DMS53 treated with DMSO at 0.1 percent for 48 hours (cell line): Measurements from ENCODE around the gene C11orf21.
"Not testable (repeated sequence)": the region's sequence is repeated elsewhere in the genome, so short reads cannot be mapped to it uniquely, and the experiment has no call there.

ENCODE experiments used
- DNase-seq: peaks from one replicate; lab custom pipeline; 2025; ENCODE audit not compliant: unreplicated experiment; lab: John Stamatoyannopoulos, UW

C11orf21 gene

GRCh38 chr11:2298131-2298794 lies 3.5 kb downstream of the C11orf21 start:
- no peak for DNase-seq

- DNase-seq, result no peak
Measured at GRCh38 chr11:2297623-2298030, 4.1 kb downstream of the C11orf21 start.

DNA sequence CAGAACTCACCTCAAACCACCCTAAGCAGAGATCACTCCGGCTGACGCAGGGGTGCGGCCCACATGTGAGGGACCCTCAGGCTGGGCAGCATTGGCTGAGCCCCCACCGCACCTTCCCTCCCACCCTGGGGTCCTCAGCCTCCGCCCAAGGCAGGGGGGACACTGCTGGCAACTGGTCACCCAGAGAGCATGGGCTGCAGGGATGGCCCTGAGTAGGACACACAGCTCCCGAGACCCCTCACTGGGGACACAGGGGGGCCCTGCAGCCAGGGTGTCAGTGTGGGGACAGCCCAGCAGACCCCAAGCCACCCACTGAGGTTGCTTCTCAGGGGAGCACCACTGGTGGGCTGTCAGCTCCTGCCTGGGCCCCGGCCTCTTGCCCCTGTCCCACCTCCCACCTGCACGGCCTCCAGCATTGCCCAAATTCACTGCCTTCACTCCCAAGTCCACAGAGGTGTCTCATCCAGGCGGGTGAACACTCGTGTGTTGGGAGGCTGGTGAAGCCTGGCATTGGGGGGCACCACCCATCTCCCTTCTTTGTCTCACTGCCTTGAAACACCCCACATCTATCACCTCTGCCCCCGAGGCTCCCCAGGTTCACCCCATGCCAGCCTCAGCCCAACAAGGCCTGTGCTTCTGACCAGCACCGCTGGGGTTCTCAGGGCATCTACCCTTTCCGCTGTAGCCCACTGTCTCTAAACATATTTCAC lies 4.7 kb downstream of the C11orf21 start:
- DNase-seq, result no peak

DNA sequence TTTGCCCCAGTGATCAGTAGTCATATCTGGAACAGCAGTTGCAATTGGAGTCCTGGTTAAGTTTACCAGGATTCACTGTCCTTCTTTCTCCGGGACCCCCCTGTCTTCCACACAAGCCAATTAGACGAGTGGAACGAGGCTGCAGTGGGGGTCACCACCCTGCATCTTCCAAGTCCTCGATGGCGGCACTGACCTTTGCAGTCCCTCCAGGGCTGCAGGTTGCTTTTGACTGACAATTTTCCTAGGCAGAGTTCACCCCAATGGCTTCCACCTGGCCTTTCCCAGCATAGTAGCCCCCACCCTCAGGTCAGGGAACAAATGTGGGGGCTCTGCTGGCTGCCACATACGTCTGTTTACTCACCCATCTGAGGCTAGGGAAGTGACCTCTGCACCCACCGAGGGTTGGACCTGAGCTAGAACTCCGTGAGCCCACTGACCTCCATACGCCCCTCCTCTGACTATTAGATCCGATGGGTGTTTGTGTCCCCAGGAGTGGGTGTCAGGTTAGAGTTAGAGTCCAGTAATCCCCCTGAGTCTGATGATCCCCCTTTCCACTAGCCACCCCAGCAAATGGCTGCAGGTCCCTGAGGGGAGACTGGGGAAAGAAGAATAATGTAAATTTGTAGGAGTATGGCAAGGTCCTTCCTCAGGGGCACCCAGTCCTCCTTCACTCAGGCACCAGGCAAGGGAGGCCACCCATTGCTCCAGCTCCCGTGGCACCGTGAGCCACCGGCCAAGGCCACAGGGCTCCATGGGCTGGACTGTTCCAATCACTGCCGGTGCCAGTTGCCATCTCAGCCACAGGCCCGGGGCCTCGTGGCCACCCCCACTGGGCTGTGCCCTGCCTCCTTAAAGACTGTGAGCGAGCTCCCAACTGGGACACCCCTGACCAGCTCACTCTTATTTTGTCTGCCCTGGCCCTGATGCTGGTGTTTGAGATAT lies 5.5 kb downstream of the C11orf21 start:
- no peak for DNase-seq

DNA sequence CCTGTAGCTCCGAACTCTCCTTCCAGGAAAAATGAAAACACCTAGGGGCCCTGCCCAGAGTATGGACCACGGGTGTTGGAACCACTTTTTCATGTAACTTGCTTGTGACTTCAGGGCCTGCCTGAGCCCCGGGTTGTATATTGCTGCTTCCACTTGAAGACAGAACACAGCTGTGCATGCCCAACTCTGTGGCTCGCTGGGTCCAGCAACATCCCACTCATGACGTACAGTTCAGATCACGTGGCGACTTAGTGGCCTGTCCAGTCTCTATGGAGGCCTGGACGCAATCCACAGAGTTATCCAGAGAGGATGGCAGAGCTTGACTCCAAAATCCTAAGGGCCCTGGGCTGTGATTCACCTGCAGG lies 6.8 kb downstream of the C11orf21 start:
- DNase-seq, result no peak

DNA sequence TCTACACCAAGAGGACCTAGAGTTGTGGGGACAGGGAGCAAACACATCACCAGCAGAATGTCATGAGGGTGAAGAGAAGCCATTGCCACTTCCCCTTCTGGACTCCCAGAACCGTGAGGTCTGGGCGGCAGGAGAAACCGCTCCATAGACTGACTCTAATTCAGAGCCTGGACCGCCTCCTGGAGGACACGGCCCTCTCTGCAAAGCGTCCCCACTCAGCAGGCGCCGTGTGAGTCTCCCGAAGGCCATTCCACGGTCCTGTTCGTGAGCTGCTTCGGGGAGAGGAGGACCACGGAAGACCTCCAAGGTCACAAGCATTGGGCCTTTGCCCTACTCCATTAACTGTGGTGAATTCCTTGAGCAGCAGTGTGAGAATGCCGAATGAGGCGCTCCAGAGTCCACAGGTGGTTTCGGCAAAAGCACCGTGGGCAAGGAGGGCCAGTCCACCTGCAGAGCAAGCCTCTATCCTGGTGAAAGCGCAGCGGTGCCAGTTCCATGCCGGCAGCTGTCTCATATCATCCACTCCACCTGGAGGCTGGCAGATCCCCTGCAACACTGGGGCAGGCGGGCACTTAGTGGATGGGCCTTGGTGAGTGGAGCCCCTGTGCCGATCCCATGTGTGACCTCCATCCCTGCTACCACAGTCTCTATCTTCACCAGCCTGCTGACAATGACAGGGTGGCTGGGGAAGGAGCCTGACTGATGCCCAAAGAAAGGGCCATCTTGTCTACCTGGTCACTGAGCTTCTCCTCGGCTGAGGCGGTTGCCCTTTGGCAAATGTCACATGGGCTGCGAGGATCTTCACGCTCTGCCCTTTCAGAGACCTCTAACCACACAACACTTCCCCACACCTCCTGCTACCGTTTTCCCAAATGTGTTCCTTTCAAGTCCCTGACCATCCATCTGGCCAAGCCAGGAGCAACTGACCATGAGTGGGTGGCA lies 7.5 kb downstream of the C11orf21 start:
- DNase-seq, result no peak

DNA sequence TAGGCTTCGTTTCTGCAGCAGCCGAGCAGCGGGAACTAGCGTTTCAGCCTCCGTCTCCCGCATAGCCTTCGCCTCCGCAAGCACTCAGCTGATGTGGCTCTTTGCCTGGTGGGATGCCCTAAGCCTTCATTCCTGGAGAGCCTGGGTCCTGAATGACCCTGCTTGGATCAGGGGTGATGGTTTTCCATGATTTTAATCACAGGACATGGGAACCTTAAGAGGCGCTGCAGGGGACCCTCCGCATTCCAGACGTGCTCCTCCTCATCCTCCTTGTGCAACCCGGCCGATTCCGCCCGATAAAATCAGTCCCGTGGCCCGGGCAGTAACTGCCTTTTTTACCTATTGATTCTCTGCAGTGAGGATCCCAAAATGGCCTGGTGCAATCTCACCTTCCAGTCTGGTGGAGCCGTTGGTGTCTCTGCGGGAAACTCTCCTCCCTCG lies 8.2 kb downstream of the C11orf21 start:
- DNase-seq, result no peak

DNA sequence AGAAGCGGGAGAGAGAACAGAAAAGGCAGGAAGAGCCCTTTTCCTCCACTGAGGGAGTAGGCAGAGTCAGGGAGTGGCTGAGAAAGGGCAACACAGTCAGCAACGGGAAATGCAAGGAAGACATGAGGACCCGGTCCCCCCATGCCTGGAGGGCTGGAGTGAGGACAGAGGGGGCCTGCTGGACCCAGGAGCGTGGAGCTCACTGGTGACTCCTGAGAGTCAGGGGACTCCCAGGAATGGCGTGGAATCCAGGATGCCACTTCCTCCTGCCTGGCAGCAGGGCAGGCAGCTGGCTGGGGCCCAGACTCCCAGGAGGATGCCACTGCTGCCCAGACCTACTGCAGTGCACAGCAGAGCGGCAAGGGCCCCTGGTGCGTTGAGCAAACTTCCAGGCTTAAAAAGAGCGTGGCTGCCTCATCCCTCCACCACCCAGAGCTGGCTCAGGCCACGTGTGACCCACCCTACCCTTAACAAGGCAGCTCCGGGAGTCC lies 11.3 kb downstream of the C11orf21 start:
- DNase-seq, result peak; percentile 43

DNA sequence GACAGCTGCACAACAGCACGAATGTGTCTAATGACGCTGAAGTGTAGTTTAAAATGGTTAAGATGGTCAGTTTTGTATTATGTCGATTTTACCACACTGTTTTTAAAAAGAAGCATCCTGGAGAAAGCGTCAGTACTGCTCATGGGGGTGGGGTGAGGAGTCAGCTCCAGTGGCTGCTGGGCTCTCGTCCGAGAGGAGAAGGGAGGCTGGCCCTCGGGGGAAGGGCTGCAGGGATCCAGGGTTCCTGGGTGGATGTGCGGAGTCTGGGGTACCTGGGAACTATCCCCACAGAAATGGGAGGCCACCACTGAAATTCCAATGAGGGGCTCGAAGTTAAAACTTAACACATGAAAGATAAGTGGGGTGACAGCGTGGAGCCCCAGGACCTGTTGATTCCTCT lies 11.9 kb downstream of the C11orf21 start:
- DNase-seq, result no peak

DNA sequence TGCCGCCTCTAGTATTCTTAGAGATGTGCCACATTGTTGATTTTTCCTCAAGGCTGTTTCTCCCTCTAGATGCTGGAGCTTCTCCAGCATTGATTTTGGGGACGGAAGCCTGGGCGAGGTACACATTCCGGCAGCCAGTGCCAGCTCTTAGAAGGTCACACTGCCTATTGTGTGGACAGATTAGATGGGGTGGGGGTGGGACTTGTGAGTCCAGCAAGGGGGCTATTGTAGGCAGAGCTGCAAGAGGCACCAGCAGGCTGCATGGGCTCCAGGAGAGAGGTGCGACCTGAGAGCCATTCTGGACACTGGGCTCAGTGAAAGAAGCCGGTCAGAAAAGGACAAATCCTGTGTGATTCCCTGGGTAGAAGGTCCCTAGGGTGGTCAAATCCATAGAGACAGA lies 12.4 kb downstream of the C11orf21 start:
- DNase-seq, result no peak

- DNase-seq, result no peak
Measured at GRCh38 chr11:2287091-2287490, 14.6 kb downstream of the C11orf21 start.

- DNase-seq, result not testable (repeated sequence)
Measured at GRCh38 chr11:2286350-2286749, 15.4 kb downstream of the C11orf21 start.

DNA sequence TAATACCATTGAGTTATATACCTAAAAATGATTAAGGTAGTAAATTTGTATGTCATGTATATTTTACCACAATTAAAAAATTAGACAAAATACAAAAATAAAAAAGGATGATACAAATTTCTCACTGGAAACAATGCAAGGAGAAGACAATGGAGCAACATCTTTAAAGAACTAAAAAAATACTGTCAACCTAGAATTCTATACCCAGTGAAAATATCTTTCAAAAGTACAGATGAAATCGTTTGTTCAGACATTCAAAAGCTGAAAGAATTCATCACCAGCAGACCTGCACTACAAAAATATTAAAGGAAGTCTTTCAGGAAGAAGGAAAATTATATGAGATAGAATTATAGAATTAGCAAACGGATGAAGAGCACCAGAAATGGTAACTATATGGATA lies 21.5 kb downstream of the C11orf21 start:
- no peak for DNase-seq

DNA sequence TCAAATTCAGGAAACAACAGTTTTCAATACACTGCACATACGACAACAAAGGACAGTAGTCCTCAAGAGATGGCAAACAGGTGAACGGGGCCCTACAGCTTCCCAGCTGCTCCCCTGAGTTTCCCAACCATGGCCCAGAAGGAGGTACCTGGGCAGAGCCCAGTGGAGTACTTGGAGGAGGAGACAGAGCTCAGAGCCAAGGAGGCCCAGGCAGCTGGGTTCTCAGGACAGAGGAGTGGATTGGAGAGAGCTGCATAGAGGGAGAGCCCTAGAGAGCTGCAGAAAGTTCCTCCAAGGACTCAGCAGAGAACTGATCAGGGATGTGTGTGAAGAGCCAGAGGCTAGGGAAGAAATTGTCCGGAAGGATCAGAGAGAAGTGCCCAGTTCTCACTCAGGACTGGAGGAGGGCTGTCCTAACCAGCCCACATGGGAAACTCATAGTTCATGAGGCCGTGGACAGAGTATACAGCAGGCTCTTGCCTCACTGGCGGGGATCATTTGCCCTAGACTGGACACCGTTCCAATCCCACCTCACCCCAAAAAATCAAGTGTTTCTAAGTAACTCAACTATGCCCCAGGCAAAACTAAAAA lies 23.7 kb downstream of the C11orf21 start:
- DNase-seq, result no peak

- DNase-seq, result no peak
Measured at GRCh38 chr11:2277008-2277346, 24.7 kb downstream of the C11orf21 start.

DNA sequence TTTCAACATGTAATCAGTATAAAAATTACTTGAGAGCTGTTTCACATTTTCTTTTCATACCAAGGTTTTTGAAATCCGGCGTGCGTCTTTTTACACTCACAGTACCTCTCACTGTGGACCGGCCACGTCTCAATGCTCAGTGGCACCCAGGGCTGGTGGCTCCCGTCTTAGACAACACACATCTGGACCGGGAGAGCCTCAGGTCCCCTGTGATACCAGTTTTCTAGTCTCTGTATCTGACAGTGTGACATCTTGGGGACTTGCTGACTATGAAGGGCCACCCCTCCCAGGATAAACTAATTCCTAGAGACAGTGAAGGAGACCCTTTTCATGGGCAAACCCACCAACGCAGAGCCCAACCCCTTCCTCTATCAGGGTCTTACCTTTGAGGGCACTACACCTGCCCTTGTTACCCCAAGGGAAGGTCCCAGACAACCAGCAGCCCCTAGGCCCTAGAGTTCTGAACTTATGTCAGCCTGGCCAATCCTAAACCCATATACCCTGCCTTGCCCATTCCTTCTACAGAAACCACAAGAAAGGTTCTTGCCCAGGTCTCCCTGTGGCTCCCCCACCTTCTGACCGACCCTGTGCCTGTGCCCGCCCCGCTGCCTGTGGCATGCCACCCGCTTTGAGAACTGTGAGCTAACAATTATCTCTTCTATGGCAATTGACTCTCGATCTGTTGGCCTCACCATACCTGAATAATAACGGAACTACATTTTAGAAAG lies 25.3 kb downstream of the C11orf21 start:
- no peak for DNase-seq

- no peak for DNase-seq
Measured at GRCh38 chr11:2275334-2276279, 26.1 kb downstream of the C11orf21 start.

DNA sequence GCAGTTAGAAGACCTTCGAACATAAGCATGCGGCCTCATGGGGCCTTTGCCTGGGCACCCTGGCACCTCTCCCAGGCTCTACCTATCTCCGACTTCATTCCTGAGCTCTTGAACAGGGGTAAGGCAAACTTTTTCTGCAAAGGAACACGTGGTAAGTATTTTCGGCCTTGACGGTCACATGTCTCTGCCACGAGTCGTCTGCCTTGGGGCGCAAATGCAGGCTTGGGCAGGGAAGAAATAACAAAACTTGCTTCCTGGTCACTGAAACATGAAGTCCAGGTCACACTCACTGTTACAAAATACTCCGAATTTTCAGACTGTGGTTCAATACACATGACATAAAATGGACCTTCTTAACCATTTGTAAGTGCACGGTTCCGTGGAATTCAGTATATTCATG lies 27.9 kb downstream of the C11orf21 start:
- DNase-seq, result no peak
